Mesenchymal stem cell (in vitro differentiated cells and primary cell): Measurements from ENCODE around the gene TLN1.

Source experiments
- DNase-seq: peaks from one replicate; pipeline ENCODE4 v3.0.0-alpha.2; 2013
- H2AFZ ChIP-seq: one replicate; pipeline ENCODE4 v1.6.1; 2013; ENCODE audit warnings: low read depth, mild to moderate bottlenecking, control low read depth, inconsistent platforms, low read length, moderate library complexity
- H2AK5ac ChIP-seq: 2 replicates; pipeline ENCODE4 v1.6.1; 2013; ENCODE audit warnings: low read length, moderate library complexity, mild to moderate bottlenecking, inconsistent platforms; ENCODE audit not compliant: severe bottlenecking
- H2BK120ac ChIP-seq: one replicate; pipeline ENCODE4 v1.6.1; 2013; ENCODE audit warnings: low read depth, mild to moderate bottlenecking, inconsistent platforms, low read length, moderate library complexity
- H2BK12ac ChIP-seq, 2 experiments: one replicate each; pipeline ENCODE4 v1.6.1; 2013; ENCODE audit warnings: inconsistent platforms in 2 of 2, low read length in 2 of 2, mild to moderate bottlenecking in 2 of 2, moderate library complexity in 2 of 2, control low read depth in 1 of 2
- H2BK15ac ChIP-seq: one replicate; pipeline ENCODE4 v1.6.1; 2013; ENCODE audit warnings: mild to moderate bottlenecking, low read depth, inconsistent platforms; ENCODE audit not compliant: poor library complexity, severe bottlenecking
- H2BK5ac ChIP-seq: 2 replicates; pipeline ENCODE4 v1.6.1; 2013; ENCODE audit warnings: low read depth, mild to moderate bottlenecking, low read length, control low read depth, inconsistent platforms; ENCODE audit not compliant: poor library complexity, severe bottlenecking
- H3K14ac ChIP-seq, 2 experiments: one replicate each; pipeline ENCODE4 v1.6.1; 2013; ENCODE audit warnings: inconsistent platforms in 2 of 2, low read length in 2 of 2, control low read depth in 1 of 2, mild to moderate bottlenecking in 1 of 2, moderate library complexity in 1 of 2
- H3K18ac ChIP-seq, 2 experiments: one replicate each; pipeline ENCODE4 v1.6.1; 2013; ENCODE audit warnings: inconsistent platforms in 2 of 2, low read length in 2 of 2, control low read depth in 1 of 2, low read depth in 1 of 2, mild to moderate bottlenecking in 1 of 2
- H3K23ac ChIP-seq, 2 experiments: one replicate each; pipeline ENCODE4 v1.6.1; 2013; ENCODE audit warnings: inconsistent platforms in 2 of 2, low read length in 2 of 2, mild to moderate bottlenecking in 2 of 2, moderate library complexity in 2 of 2, control low read depth in 1 of 2
- H3K27ac ChIP-seq: 2 replicates; pipeline ENCODE4 v1.5.1; 2013; ENCODE audit warnings: mild to moderate bottlenecking, moderate library complexity, low read length, control low read depth, inconsistent platforms; ENCODE audit not compliant: poor library complexity, severe bottlenecking
- H3K27me3 ChIP-seq, 2 experiments: 2 replicates each; pipeline versions ENCODE4 v1.6.1 to v1.7.0; 2013; ENCODE audit warnings: low read length in 2 of 2, mild to moderate bottlenecking in 2 of 2, moderate library complexity in 2 of 2, control low read depth in 1 of 2, inconsistent platforms in 1 of 2; ENCODE audit not compliant: control insufficient read depth in 1 of 2, insufficient read depth in 1 of 2
- H3K36me3 ChIP-seq, 2 experiments: 2 replicates each; pipeline versions ENCODE4 v1.6.1 to v1.7.0; 2013; ENCODE audit warnings: low read length in 2 of 2, control low read depth in 1 of 2, inconsistent platforms in 1 of 2, low read depth in 1 of 2, mild to moderate bottlenecking in 1 of 2; ENCODE audit not compliant: insufficient read depth in 2 of 2, control insufficient read depth in 1 of 2
- H3K4ac ChIP-seq, 2 experiments: one replicate each; pipeline ENCODE4 v1.6.1; 2013; ENCODE audit warnings: inconsistent platforms in 2 of 2, low read length in 2 of 2, mild to moderate bottlenecking in 2 of 2, moderate library complexity in 2 of 2, control low read depth in 1 of 2, low read depth in 1 of 2
- H3K4me1 ChIP-seq: 2 replicates; pipeline ENCODE4 v1.6.1; 2013; ENCODE audit warnings: low read depth, low read length, control low read depth; ENCODE audit not compliant: control insufficient read depth, insufficient read depth
- H3K4me2 ChIP-seq: 2 replicates; pipeline ENCODE4 v1.6.1; 2013; ENCODE audit warnings: low read length, mild to moderate bottlenecking, inconsistent platforms; ENCODE audit not compliant: poor library complexity, severe bottlenecking
- H3K4me3 ChIP-seq, 2 experiments: 2 replicates each; pipeline versions ENCODE4 v1.5.1 to v1.7.0; 2013; ENCODE audit warnings: low read length in 2 of 2, mild to moderate bottlenecking in 2 of 2, control low read depth in 1 of 2, low read depth in 1 of 2; ENCODE audit not compliant: insufficient read depth in 1 of 2
- H3K79me1 ChIP-seq: replicated peaks from 2 replicates; pipeline ENCODE4 v1.6.1; 2013; ENCODE audit warnings: mild to moderate bottlenecking, control low read depth, low read length, inconsistent platforms; ENCODE audit not compliant: poor library complexity, severe bottlenecking
- H3K9ac ChIP-seq: 2 replicates; pipeline ENCODE4 v1.7.0; 2013; ENCODE audit warnings: mild to moderate bottlenecking, low read length, moderate library complexity
- H3K9me3 ChIP-seq: 2 replicates; pipeline ENCODE4 v1.7.0; 2013; ENCODE audit warnings: mild to moderate bottlenecking, low read length; ENCODE audit not compliant: control insufficient read depth
- H4K8ac ChIP-seq: one replicate; pipeline ENCODE4 v1.6.1; 2013; ENCODE audit warnings: inconsistent platforms, mild to moderate bottlenecking, low read length, moderate library complexity
- H4K91ac ChIP-seq: one replicate; pipeline ENCODE4 v1.6.1; 2013; ENCODE audit warnings: mild to moderate bottlenecking, low read length, inconsistent platforms
- WGBS: methylation state at CpG from one replicate; pipeline ENCODE4 v1.1.7; 2013; ENCODE audit warnings: mixed read lengths; 5-methylcytosine and 5-hydroxymethylcytosine counted together

Gene TLN1

GRCh38 chr9:35691334-35691650 lies 40.7 kb downstream of the TLN1 start:
- peak overlapping the region; percentile 73 to 97 for H3K4ac ChIP-seq
- peak overlapping the region; percentile 87 for H3K4me3 ChIP-seq
- peak overlapping the region in 1 of 2 experiments; percentile 94 for H3K14ac ChIP-seq
- peak overlapping the region; percentile 94 for H4K91ac ChIP-seq
- WGBS: 13% methylated on average over 10 of the region's 10 CpGs
- peak overlapping the region; percentile 97 for H2BK5ac ChIP-seq
- H2AFZ ChIP-seq: peak overlapping the region; percentile 73
- H2BK120ac ChIP-seq: peak overlapping the region; percentile 95
- H3K9ac ChIP-seq: peak overlapping the region; percentile 92
- peak overlapping the region; percentile 82 for H3K4me2 ChIP-seq
- peaks cover 22% of the 10 kb centered on the region for H3K4me1 ChIP-seq
- no peak overlapping the region for H2BK15ac ChIP-seq
- H3K9me3 ChIP-seq: no peaks in the 10 kb centered on the region
- peaks cover 27 to 30% of the 10 kb centered on the region in 2 experiments for H3K36me3 ChIP-seq
- H3K27me3 ChIP-seq: no peaks in the 10 kb centered on the region
- H3K18ac ChIP-seq: peak overlapping the region; percentile 95 to 97
- no peak for DNase-seq
- peak overlapping the region in 1 of 2 experiments; percentile 85 for H3K23ac ChIP-seq
- peaks cover 4% of the 10 kb centered on the region for H3K79me1 ChIP-seq
- peak overlapping the region in 1 of 2 experiments; percentile 79 for H2BK12ac ChIP-seq
- H4K8ac ChIP-seq: peak overlapping the region; percentile 94
- H3K27ac ChIP-seq: peak overlapping the region; percentile 94
- peak overlapping the region; percentile 97 for H2AK5ac ChIP-seq

- peak; percentile 87 for DNase-seq
- peak overlapping the region in 1 of 2 experiments; percentile 85 for H3K23ac ChIP-seq
- H4K8ac ChIP-seq: peak overlapping the region; percentile 94
- H3K4me1 ChIP-seq: peaks cover 26% of the 10 kb centered on the region
- H3K27ac ChIP-seq: peak overlapping the region; percentile 95
- peak overlapping the region; percentile 87 for H3K4me3 ChIP-seq
- peak overlapping the region; percentile 82 for H3K4me2 ChIP-seq
- H2BK12ac ChIP-seq: peak overlapping the region; percentile 52 to 90
- peak overlapping the region; percentile 96 for H2BK15ac ChIP-seq
- peak overlapping the region; percentile 97 for H3K18ac ChIP-seq
- peak overlapping the region; percentile 97 for H2BK5ac ChIP-seq
- 1% methylated on average over 49 of the region's 61 CpGs for WGBS
- peaks cover 2% of the 10 kb centered on the region for H3K79me1 ChIP-seq
- peak overlapping the region; percentile 92 for H3K9ac ChIP-seq
- peak overlapping the region; percentile 89 to 97 for H3K4ac ChIP-seq
- H3K36me3 ChIP-seq: peaks cover 27 to 29% of the 10 kb centered on the region in 2 experiments
- no peaks in the 10 kb centered on the region for H3K9me3 ChIP-seq
- peak overlapping the region in 1 of 2 experiments; percentile 94 for H3K14ac ChIP-seq
- H3K27me3 ChIP-seq: no peaks in the 10 kb centered on the region
- H2BK120ac ChIP-seq: peak overlapping the region; percentile 95
- H2AFZ ChIP-seq: peak overlapping the region; percentile 74
- peak overlapping the region; percentile 97 for H2AK5ac ChIP-seq
- peak overlapping the region; percentile 94 for H4K91ac ChIP-seq
Measured at GRCh38 chr9:35690614-35691333, 41.2 kb downstream of the TLN1 start.

GRCh38 chr9:35690294-35690613 lies 41.7 kb downstream of the TLN1 start:
- H3K4me1 ChIP-seq: peaks cover 30% of the 10 kb centered on the region
- peak overlapping the region; percentile 97 for H2BK5ac ChIP-seq
- peak overlapping the region; percentile 93 to 96 for H3K18ac ChIP-seq
- H3K23ac ChIP-seq: peak overlapping the region in 1 of 2 experiments; percentile 86
- H3K9ac ChIP-seq: peak overlapping the region; percentile 92
- H3K9me3 ChIP-seq: no peaks in the 10 kb centered on the region
- peak overlapping the region; percentile 87 for H3K4me3 ChIP-seq
- peak overlapping the region; percentile 17 for H2AK5ac ChIP-seq
- H4K91ac ChIP-seq: peak overlapping the region; percentile 88
- peak overlapping the region; percentile 62 for H2AFZ ChIP-seq
- H3K14ac ChIP-seq: peak overlapping the region in 1 of 2 experiments; percentile 56
- peak overlapping the region; percentile 85 for H4K8ac ChIP-seq
- peaks cover 2% of the 10 kb centered on the region for H3K79me1 ChIP-seq
- H2BK12ac ChIP-seq: peak overlapping the region in 1 of 2 experiments; percentile 70
- peak overlapping the region; percentile 95 for H3K27ac ChIP-seq
- H3K4me2 ChIP-seq: peak overlapping the region; percentile 82
- H3K36me3 ChIP-seq: peaks cover 28 to 31% of the 10 kb centered on the region in 2 experiments
- no peaks in the 10 kb centered on the region for H3K27me3 ChIP-seq
- H2BK120ac ChIP-seq: peak overlapping the region; percentile 95
- 3% methylated on average over 15 of the region's 21 CpGs for WGBS
- peak overlapping the region; percentile 39 for H2BK15ac ChIP-seq
- peak overlapping the region; percentile 89 to 94 for H3K4ac ChIP-seq
- DNase-seq: no peak

GRCh38 chr9:35689542-35690293 lies 42.3 kb downstream of the TLN1 start, which contains the start of gene TPM2:
Gene TPM2, minus strand, starts transcription at chr9:35689925. Its CDS starts 108 bp downstream, at chr9:35689817.
- WGBS: under 1% methylated on average over 57 of the region's 61 CpGs

More at GRCh38 chr9:35689542-35690293, 42.3 kb downstream of the TLN1 start, which contains the start of gene TPM2:
- Histone ChIP-seq H2AK5ac (peak within 1 kb of the TSS; percentile 49), H4K91ac (peak within 1 kb of the TSS; percentile 94), H3K4me1 (peaks cover 35% of the 10 kb centered on the region), H2BK5ac (peak within 1 kb of the TSS; percentile 97), H3K4ac (peak within 1 kb of the TSS; percentile 94 to 98), H4K8ac (peak within 1 kb of the TSS; percentile 95), H2BK12ac (peak within 1 kb of the TSS; percentile 52 to 90), H3K14ac (peak within 1 kb of the TSS; percentile 48 to 98), H3K79me1 (peaks cover 2% of the 10 kb centered on the region), H3K4me2 (peak within 1 kb of the TSS; percentile 82), H3K9ac (peak within 1 kb of the TSS; percentile 92), H3K27me3 (no peaks in the 10 kb centered on the region), H3K27ac (peak within 1 kb of the TSS; percentile 95), H3K23ac (peak within 1 kb of the TSS; percentile 67 to 86), H2BK15ac (peak within 1 kb of the TSS; percentile 95), H3K9me3 (no peaks in the 10 kb centered on the region), H3K36me3 (peaks cover 33 to 36% of the 10 kb centered on the region in 2 experiments), H3K4me3 (peak within 1 kb of the TSS; percentile 87), H3K18ac (peak within 1 kb of the TSS; percentile 97), H2AFZ (peak within 1 kb of the TSS; percentile 74), H2BK120ac (peak within 1 kb of the TSS; percentile 95)
- peak; percentile 86 for DNase-seq
